GM21367 (cell line): ENCODE measurements around the gene CASTOR1.

Experiments used
- ATAC-seq: cut with Tn5 transposase; IDR thresholded peaks from one replicate; pipeline ENCODE4 v1.9.1; 2021; ENCODE audit not compliant: unreplicated experiment

CASTOR1 gene

DNA sequence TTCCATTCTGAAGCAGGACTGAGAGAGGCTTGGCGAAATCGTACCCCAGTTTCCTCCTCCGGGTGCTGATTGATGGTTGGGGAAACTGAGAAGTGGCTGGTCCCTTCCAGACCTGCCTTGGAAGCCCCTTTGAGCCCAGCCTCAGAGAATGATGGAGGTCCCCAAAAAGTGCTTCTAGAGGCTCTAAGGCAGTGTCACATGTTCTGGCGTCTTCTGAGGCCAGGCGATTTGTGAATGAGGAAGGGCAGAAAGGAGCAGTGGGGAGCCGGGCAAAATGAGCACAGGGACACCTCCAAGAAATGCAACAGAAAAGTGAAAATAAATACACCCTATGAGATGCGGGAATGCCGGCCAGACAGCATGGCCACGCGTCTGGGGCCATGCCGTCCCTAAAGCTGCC, 41.7 kb downstream of the CASTOR1 start:
- no peak for ATAC-seq

DNA sequence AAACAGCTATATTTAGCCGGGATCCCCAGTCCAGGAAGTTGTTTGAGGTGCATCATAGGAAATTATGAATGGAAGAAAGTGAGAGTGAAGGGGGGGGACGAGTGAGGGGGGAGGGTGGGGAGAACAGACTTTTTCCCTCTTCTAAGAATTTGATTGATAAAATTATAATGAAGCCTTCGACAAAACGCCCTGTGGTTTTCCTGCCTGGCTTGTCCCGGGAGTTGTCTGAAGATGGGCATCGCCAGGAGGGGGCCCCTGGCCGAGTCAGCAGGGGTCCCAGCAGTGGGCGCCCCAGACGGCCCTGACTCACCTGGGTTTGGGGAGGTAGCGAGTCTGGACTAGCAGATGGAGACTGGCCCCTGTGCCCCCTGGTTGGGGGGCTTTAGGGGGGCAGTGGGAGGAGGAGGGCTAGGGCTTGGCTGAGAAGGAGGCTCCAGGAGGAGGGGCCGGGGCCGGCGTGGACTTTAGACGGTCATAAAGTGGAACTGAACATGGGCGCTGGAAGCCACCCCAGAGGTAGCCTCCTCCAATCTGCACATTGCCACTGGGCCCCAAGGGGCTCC, 42.4 kb downstream of the CASTOR1 start:
- ATAC-seq = no peak

DNA sequence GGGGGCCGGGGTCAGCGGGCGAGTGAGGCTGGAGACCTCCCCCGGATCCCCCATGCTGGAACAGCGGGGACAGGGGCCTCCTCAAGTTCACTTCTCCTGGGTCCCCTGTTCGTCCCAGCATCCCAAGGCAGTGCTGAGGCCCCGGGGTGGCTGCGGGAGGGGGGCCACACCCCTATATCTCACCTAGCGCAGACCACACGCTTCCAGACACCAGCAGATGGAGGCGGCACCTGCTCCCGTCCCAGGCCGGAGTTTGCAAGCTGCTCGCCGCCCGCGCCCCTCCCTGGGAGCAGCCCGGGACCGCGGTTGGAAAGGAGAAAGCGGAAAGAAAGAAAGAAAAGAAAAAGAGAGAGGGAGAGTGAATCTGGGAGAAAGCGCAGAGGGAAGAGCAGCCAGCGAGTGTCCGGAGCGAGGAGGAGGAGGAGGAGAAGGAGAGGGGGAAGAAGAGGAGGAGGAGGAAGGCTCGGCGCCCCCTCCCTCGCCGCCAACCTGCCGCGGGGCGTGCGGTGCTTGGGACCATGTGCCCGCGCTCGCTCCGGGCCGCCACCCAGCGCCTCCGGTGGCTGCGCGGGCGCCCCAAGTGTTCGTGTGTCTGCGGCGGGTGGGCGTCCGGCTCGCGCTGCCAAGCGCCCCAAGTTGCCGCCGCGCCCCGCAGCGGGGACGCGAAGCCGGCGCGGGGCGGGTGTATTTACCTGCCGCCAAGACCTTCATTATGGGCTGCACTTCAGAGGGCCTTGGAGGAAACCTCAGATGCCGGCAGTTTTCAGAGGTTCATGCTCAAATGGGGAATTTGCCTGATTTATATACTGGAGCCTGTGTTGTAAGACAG, 43.1 kb downstream of the CASTOR1 start, which contains the start of gene LIF:
Gene LIF (minus strand): TSS at position 775 of the 829 bp plus-strand sequence. CDS start 64 bp downstream, at position 711.
- ATAC-seq = no peak

DNA sequence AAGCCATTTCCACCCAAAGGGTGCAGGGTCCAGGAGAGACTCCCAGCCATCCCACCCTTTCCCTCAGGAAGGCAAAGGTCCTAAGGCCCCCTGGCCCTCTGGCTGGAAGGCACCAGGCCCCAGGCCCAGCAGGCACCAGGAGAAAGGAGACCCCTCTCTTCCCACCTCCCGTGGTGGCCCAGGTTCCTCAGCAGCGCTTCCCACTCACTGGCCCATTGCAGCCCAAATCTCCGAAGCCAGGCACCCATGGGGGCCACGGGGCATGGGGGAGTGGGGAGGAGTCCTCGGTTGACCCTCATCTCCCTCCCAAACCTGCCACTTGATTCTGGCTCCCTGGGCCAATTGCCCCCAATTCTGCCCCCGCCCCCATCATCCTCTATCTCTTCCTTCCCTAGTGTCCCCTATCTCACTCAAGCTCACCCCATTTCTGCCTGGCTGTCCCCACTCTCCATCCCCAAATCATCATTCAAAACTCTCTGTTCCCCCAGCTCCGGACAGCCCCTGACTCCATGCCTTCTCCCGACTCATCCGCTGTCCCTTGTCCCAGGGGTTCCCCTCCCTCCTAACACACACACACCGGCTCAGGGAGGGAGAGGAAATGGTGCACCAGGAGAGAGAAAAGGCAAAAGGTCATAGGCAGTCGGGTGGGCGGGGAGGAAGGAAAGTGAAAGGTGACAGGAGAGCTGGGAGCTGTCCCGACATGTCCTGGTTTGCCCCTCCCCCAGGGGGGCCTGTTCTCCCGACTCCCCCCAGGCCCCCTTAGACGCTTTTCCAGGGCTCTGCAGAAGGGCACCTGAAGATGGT, 43.9 kb downstream of the CASTOR1 start:
- ATAC-seq = no peak

DNA sequence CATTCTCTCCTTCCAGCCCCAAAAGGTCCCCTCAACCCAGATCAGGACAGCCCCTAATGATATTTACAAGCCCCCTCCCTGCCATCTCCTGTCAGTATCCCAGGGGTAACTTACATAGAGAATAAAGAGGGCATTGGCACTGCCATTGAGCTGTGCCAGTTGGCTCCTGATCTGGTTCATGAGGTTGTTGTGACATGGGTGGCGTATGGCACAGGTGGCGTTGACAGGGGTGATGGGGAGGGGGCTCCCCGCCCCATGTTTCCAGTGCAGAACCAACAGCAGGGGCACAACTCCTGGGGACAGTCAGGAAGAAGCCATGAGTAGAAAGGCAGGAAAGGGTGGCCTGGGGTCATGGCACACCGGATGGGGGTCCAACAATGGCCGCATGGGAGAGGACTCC, 44.7 kb downstream of the CASTOR1 start:
- ATAC-seq = no peak

DNA sequence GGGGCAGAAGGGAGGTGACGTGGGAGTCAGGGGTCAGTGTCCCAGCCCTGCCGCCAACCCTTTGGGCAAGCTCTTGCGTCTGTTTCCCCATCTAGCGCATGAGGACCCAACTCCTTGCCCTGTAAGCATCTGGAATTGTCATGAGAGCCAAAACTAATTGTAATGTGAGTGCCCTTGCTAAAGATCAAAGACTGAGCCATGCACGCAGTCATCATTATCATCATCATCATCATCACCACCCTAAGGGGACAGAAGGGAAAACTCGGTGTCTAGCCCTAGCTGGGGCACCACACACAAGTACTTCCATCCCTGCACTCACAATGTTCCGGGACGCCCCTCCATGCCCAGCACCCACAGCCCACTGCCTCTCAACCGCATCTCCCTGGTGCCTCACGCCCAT, 45.2 kb downstream of the CASTOR1 start:
- no peak for ATAC-seq

DNA sequence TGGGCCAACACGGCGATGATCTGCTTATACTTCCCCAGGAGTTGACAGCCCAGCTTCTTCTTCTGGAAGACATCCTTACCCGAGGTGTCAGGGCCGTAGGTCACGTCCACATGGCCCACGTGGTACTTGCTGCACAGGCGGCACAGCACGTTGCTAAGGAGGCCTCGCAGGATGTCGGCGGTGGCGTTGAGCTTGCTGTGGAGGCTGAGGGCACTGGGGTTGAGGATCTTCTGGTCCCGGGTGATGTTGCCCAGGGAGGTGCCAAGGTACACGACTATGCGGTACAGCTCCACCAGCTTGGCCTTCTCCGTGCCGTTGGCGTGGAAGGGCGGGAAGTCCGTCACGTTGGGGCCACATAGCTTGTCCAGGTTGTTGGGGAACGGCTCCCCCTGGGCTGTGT, 45.6 kb downstream of the CASTOR1 start:
- ATAC-seq = no peak

DNA sequence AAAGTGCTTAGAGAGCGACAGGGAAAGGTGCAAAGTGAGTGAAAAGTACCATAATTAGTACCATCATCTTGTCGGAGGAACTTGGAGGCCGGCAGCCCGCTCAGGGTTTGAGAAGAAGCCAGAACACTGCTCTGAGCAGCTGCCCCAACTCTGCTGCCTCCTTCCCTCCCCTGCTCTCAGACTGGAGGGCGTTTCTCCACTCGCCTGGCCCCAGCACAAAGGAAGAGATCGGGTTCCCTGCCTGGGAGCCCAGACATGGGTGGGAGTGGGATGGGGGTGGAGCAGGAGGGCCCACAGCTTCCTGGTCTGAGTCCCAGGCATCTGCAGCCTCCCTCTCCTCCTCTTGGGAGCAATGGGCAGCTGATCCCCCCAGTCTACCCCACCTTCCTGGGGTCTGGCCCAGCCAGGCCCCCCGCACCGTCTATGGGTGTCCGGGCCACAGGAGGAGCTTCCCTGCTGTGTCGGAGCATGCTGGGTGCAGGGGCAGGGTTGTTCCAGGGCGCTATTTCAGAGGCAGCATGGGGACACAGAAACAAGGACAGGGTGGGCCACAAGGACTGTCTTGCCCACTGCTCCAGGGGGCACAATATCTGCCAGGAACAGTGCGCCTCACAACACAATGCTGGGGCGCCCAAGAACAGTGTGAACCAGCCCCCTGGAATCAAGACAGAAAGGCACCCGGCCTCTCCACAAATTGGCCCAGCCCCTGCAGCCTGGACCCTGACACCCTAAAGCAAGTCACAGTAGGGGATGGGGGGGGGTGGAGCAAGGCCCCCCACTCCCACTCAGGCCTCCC, 47.5 kb downstream of the CASTOR1 start:
- ATAC-seq = no peak

DNA sequence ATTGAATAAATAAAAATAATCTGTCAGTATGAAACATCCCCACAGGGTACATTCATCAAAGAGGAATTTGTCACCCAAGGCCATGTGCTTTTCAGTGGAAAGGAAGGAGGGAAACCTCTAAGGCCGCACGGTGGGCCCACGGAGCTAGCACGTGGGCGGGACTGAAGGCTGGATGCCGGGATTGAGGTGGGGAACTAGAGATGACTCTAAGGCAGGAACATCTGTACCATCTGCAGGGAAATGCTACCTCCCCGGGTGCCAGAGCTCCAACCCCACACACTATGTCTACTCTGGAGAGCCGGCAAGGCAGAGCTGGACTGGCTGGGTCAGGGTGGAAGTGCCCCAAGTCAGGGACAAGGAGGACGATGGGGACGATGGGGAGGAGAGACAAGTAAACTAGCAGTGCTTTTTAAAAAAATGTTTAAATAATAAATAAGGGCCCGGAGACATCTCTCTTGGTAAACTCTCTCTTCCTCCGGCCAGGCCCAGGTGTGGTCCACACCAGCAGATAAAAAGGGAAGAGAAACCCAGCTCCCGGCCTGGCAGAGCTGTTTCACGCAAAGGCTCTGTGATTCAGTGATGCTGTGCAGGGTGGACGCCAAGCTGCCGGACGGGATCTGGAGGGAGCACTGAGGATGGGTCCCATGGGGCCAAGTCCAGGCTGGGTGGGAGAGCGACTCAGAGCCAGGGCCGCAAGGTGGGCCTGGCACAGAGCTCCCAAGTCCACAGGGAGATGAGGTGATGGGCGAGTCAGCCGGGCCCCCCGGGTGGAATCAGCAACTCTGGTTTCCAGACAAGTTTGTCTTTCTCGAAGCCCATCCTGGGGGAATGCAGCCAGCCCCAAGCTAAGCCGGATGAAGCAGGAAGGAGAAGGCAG, 48.5 kb downstream of the CASTOR1 start:
- ATAC-seq = no peak

DNA sequence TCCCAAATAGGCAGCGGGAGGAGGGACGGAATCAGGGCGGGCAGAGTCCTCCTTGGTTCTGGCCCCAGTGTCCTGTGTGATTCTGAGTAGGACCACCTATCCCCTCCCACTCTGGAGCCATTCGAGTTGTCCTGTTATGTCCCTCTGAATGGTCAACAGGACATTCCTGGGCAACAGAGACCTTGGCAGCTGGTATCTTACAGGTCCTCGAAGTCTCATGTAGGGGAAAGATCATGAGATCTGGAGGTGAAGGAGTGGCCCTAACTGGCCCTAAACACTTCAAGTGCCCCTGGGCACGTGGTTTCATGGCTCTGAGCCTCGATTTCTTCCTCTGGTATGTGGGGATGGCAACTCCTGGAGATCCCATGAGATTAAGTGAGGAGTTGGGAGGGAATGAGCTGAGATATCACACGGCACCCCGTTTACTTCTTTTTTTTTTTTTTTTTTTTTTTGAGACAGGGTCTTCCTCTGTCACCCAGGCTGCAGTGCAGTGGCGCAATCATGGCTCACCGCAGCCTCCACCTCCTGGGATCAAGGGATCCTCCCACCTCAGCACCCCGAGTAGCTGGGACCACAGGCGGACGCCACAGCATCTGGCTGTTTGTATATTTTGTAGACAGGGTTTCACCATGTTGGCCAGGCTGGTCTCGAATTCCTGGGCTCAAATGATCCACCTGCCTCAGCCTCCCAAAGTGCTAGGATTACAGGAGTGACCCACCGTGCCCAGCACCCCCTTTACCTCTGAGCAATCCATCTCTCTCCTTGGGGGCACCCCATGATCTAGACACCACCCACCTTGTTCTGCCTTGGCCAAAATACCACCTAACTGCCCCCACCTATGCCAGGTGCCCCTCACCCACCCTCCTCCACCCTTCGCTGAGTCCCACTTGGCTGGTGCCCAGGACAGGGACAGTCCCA, 49.6 kb downstream of the CASTOR1 start:
- no peak for ATAC-seq

DNA sequence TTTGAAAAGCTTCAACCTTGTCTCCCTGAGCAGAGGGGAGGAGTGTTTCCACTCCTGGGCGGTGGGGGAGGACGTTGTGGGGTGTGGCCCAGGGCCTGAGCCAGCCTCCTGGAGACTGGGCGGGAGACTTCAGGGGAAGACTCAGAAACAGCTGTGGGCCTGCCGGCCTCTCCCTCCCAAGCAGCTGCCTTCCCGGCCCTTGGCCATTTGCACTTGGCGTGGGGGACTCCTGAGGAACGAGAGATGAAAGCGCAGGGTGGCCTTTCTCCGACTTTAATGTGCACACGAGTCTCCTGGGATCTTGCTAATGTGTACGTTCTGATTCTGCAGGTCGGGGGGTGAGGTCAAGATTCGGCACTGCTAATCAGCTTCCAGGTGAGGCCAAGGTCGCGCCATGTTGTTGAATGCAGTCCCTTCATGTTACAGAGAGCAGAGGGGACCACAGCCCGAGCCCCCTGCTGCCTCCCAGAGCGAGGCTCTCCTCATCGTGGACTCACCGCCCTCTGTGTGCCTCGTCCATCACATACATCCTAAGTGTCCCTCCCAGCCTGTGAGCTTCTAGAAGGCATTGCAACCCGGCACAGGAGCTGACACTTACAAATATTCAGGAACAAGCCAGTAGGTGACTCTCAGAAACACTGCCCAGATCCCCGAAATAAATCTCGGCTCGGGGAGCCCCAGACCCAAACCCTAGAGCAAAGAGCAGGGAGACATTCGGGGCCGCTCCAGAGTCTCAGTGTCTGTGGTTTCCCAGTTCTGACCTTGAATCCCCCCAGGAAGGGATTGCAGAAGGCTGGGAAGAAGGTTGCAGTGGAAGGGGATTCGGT, 50.4 kb downstream of the CASTOR1 start:
- no peak for ATAC-seq

DNA sequence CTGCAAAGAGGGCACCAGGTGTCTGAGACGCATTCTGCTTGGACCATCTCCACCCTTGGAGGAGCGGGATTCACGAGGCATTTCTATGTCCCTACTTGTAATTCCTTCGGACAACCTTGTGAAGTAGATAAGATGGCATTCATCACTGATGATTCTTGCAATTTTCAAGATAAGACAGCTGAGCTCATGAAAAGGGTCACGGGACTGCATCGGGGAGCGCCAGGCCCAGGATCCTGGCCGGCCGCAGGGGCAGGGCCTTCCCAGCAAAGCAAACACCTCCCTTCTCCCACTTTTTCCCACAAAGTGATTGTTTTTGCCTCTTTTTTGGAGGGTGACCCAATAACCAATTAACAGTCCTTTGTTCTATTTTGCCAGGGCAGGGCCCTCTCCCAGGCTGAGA, 51.2 kb downstream of the CASTOR1 start:
- ATAC-seq = no peak

DNA sequence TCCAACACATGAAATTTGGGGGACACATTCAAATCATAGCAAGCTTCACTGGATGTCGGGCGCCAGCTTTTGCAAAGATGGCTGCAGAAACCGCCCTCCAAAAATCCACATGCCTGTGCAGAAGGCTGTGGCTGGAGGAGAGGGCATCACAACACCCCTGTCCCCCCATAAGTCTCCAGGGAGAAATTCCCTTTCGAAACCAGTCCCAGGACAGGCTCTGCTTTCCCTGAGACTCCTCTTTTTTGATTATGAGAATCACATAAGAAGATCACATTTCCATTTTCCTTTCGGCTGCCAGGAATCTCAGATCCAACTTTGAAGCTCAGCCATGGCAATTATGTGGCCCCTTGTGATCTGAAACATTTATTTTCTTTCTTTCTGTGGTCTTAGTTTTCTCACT, 52.4 kb downstream of the CASTOR1 start:
- no peak for ATAC-seq

DNA sequence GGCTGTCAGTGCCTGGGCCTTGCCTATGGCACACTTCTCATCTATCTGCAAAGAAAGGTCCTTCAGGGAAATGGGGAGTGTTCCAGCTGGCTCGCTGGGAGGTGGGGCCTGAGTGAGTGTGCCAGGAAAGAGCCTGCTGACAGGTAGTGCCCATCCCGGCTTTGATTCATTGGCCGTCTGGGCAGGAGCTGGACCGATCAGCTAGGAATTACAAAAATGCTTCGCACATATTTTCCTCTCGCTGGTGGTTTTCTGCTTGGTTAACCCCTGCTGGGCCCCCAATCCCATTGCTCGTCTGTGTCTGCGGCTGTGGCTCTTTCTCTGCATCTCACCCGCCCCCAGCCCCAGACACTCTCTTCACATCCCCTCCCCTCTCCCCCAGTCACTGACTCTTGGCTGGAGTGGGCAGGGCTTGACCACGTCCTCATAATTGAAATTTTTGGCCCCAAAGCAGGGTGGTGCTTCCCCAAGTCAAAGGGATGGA, 53.6 kb downstream of the CASTOR1 start:
- ATAC-seq = no peak
